PC-9 (cell line): Measurements from ENCODE around the gene TOMM70. TPM values are rescaled to one million over a fixed set of nuclear protein-coding genes. Genes with fewer than 3 reads are reported as not detected.
A peak's percentile ranks its signal among the peaks of the same experiment; 100 is the strongest.

Source experiments
- BruUV-seq: library from RNA; stranded (reverse); fragments of 400-500 nt; replicated peaks from 2 replicates; lab custom pipeline; 2021; lab: Mats Ljungman, UMichigan
- CTCF ChIA-PET: fragments of 300-600 bp; sonication (Branson Sonifier 250); formaldehyde crosslinking; loops from one replicate; lab custom pipeline; 2022; ENCODE audit warnings: antibody characterized with exemption; lab: Charles Lee
- POLR2A ChIA-PET: fragments of 300-600 bp; sonication (Branson Sonifier 250); formaldehyde crosslinking; loops from one replicate; lab custom pipeline; 2022; ENCODE audit warnings: antibody characterized with exemption; ENCODE audit not compliant: unreplicated experiment; lab: Charles Lee
- DNase-seq, 2 experiments: peaks; one replicate each; pipeline versions ENCODE4 v3.0.0 to v3.0.0-alpha.2; 2015 to 2022; ENCODE audit warnings: mixed read lengths in 1 of 2
- H2AFZ ChIP-seq: fragments of 200-600 bp; sonication (generic); 2 replicates; pipeline ENCODE4 v1.8.1; 2017; ENCODE audit warnings: antibody characterized with exemption
- H3F3A ChIP-seq: fragments of 200-600 bp; sonication (generic); 2 replicates; pipeline ENCODE4 v1.8.1; 2017; ENCODE audit warnings: antibody characterized with exemption, mild to moderate bottlenecking, low read depth; ENCODE audit not compliant: insufficient read depth
- H3K27ac ChIP-seq: fragments of 200-600 bp; sonication (generic); 2 replicates; pipeline ENCODE4 v1.6.1; 2016; ENCODE audit warnings: mixed run types
- H3K27me3 ChIP-seq: fragments of 200-600 bp; sonication (generic); 2 replicates; pipeline ENCODE4 v1.6.1; 2016; ENCODE audit warnings: low read depth, mixed run types; ENCODE audit not compliant: insufficient read depth
- H3K36me3 ChIP-seq: fragments of 200-600 bp; sonication (generic); 2 replicates; pipeline ENCODE4 v1.6.1; 2016; ENCODE audit warnings: low read depth, mixed run types
- H3K4me1 ChIP-seq: fragments of 200-600 bp; sonication (generic); replicated peaks from 2 replicates; pipeline ENCODE4 v1.6.1; 2016; ENCODE audit warnings: mixed run types; ENCODE audit not compliant: insufficient read depth
- H3K4me2 ChIP-seq: fragments of 200-600 bp; sonication (generic); 2 replicates; pipeline ENCODE4 v1.6.1; 2017; ENCODE audit warnings: mixed run types
- H3K4me3 ChIP-seq: fragments of 200-600 bp; sonication (generic); 2 replicates; pipeline ENCODE4 v1.6.1; 2016; ENCODE audit warnings: mixed run types
- H3K79me2 ChIP-seq: fragments of 200-600 bp; sonication (generic); 2 replicates; pipeline ENCODE4 v1.6.1; 2017; ENCODE audit warnings: low read depth, mixed run types
- H3K9me2 ChIP-seq: fragments of 200-600 bp; sonication (generic); 2 replicates; pipeline ENCODE4 v1.8.1; 2017; ENCODE audit warnings: mild to moderate bottlenecking; ENCODE audit not compliant: insufficient read depth
- H3K9me3 ChIP-seq: fragments of 200-600 bp; sonication (generic); 2 replicates; pipeline ENCODE4 v1.8.1; 2016; ENCODE audit warnings: low read depth; ENCODE audit not compliant: insufficient read depth
- H4K20me1 ChIP-seq: fragments of 200-600 bp; sonication (generic); 2 replicates; pipeline ENCODE4 v1.8.1; 2017; ENCODE audit not compliant: insufficient read depth
- EZH2 ChIP-seq: fragments of 200-600 bp; sonication (generic); IDR thresholded peaks from 2 replicates; pipeline ENCODE4 v1.8.0; 2017; ENCODE audit warnings: antibody characterized with exemption, low read depth
- intact Hi-C: fragments of 100-400 bp; cut with micrococcal nuclease; formaldehyde crosslinking; loops from one replicate; pipeline ENCODE4 v1.10.0; 2022; ENCODE audit not compliant: unreplicated experiment
- total RNA-seq: library from RNA; stranded (reverse); gene quantifications from 2 replicates; pipeline ENCODE4 v1.2.3, GENCODE V29; 2021
- TF ChIP-seq, protein P1 (sequence below): fragments of 200-600 bp; sonication (generic); conservative IDR thresholded peaks from 2 replicates; pipeline ENCODE4 v1.6.1; 2017; ENCODE audit warnings: mixed run types, antibody characterized with exemption, mild to moderate bottlenecking, moderate library complexity

TOMM70 gene
- total RNA-seq, 1 experiment from 2014 or later = 65.2 TPM

DNA sequence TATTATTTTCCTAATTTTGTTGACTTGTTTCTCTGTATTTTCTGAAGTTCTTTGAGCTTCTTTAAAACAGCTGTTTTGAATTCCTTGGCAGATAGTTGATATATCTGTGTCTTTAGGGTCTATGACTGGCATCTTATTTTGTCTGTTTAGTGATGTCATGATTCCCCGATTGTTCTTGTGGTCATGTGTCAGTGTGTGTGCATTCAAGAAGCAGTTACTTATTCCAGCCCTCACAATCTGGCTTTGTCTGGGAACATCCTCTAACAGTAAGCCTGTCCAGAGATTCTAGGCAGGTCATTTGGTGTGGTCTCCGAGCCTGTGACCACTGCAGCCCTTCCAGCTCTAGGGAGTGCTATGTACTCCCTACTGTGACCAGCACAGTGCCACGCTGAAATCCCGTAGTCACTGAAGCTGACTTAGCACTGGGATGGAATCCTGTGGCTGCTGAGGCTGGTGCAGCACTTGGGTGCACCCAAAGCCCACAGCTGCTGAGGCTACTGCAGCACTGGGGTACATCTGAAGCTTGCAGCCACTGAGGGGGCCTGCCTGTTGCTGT, 7.2 kb upstream of the TOMM70 start:
- peaks cover 23% of the 10 kb centered on the region for H3K79me2 ChIP-seq
- no peak overlapping the region for H2AFZ ChIP-seq
- H3K9me3 ChIP-seq = peaks cover 14% of the 10 kb centered on the region
- no TSS peak for BruUV-seq
- no peaks in the 10 kb centered on the region for H3K9me2 ChIP-seq
- intact Hi-C loops = no loop called here
- peaks cover 15% of the 10 kb centered on the region for H3K4me1 ChIP-seq
- POLR2A ChIA-PET = no interaction called here
- H3K4me2 ChIP-seq = no peak overlapping the region
- CTCF ChIA-PET = no interaction called here
- no peak for DNase-seq
- peaks cover 19% of the 10 kb centered on the region; the same call in 1 of the 2 replicates for H3K36me3 ChIP-seq
- H3K27me3 ChIP-seq = no peaks in the 10 kb centered on the region
- H4K20me1 ChIP-seq = no peaks in the 10 kb centered on the region
- no peak overlapping the region for H3K4me3 ChIP-seq
- no peaks in the 10 kb centered on the region; the same call in 1 of the 2 replicates for H3F3A ChIP-seq
- H3K27ac ChIP-seq = no peak overlapping the region
- TF ChIP-seq, protein P1, sequence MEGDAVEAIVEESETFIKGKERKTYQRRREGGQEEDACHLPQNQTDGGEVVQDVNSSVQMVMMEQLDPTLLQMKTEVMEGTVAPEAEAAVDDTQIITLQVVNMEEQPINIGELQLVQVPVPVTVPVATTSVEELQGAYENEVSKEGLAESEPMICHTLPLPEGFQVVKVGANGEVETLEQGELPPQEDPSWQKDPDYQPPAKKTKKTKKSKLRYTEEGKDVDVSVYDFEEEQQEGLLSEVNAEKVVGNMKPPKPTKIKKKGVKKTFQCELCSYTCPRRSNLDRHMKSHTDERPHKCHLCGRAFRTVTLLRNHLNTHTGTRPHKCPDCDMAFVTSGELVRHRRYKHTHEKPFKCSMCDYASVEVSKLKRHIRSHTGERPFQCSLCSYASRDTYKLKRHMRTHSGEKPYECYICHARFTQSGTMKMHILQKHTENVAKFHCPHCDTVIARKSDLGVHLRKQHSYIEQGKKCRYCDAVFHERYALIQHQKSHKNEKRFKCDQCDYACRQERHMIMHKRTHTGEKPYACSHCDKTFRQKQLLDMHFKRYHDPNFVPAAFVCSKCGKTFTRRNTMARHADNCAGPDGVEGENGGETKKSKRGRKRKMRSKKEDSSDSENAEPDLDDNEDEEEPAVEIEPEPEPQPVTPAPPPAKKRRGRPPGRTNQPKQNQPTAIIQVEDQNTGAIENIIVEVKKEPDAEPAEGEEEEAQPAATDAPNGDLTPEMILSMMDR = no peak
- TF ChIP-seq EZH2 = no peak

DNA sequence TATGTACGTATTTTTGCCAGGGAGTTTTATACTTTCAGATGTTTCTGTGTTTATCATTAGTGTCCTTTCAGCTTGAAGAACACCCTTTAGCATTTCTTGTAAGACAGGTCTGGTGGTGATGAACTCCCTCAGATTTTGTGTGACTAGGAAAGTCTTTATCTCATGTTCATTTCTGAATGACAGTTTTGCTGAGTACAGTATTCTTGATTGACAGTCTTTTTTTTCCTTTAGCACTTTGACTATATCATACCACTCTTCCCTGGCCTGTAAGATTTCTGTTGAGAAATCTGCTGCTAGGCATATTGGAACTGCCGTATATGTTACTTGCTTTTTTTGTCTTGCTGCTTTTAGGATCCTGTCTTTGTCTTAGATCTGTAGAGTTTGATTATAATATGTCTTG, 6.3 kb upstream of the TOMM70 start:
- no peak for DNase-seq
- Histone ChIP-seq H3K4me2 (no peak overlapping the region), H2AFZ (no peak overlapping the region), H3K4me1 (peaks cover 20% of the 10 kb centered on the region), H3K9me2 (no peaks in the 10 kb centered on the region), H3K27me3 (no peaks in the 10 kb centered on the region), H3K36me3 (peaks cover 19% of the 10 kb centered on the region; the same call in 1 of the 2 replicates), H3F3A (peaks cover under 1% of the 10 kb centered on the region; the same call in 1 of the 2 replicates), H3K27ac (no peak overlapping the region), H3K9me3 (peaks cover 14% of the 10 kb centered on the region), H4K20me1 (no peaks in the 10 kb centered on the region), H3K79me2 (peaks cover 32% of the 10 kb centered on the region), H3K4me3 (no peak overlapping the region)
- TF ChIP-seq, protein P1 = no peak
- no peak for TF ChIP-seq EZH2
- POLR2A ChIA-PET = no interaction called here
- intact Hi-C loops = no loop called here
- CTCF ChIA-PET = no interaction called here
- BruUV-seq = no TSS peak

DNA sequence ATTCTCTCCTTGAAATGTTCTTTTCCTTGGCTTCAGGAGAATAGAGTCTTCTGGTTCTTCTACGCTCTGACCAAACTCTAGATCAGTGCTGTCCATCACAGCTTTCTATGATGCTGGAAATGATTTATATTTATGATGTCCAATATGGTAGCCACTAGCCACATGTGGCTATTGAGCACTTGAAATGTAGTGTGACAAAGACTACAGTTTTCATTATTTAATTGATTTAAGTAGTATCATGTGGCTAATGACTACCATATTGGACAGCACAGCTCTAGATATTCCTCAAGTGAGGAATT, 3.3 kb upstream of the TOMM70 start:
- H3K36me3 ChIP-seq = peaks cover 19% of the 10 kb centered on the region; the same call in 1 of the 2 replicates
- H3F3A ChIP-seq = peaks cover 8% of the 10 kb centered on the region; the same call in 1 of the 2 replicates
- no peaks in the 10 kb centered on the region for H3K27me3 ChIP-seq
- POLR2A ChIA-PET = interaction anchor here (0.9 kb wide), 1 partner anchor 21 kb away, joined by 4 read pairs; no protein-coding TSS in a partner anchor
- peak overlapping the region; percentile 93 for H3K4me2 ChIP-seq
- DNase-seq = no peak
- H3K27ac ChIP-seq = no peak overlapping the region
- intact Hi-C loops = loop anchor here (5.0 kb wide), 1 partner anchor 587 kb away; the partner anchor contains the start of gene CMSS1
- peaks cover 56% of the 10 kb centered on the region for H3K79me2 ChIP-seq
- peaks cover 26% of the 10 kb centered on the region for H3K4me1 ChIP-seq
- H4K20me1 ChIP-seq = peaks cover 12% of the 10 kb centered on the region
- CTCF ChIA-PET = interaction anchor here (0.6 to 0.9 kb wide), 2 partner anchors 58 to 187 kb away, joined by 3 to 4 read pairs; no protein-coding TSS in a partner anchor
- TF ChIP-seq EZH2 = no peak
- TF ChIP-seq, protein P1 = no peak
- no peak overlapping the region for H2AFZ ChIP-seq
- H3K9me2 ChIP-seq = no peaks in the 10 kb centered on the region
- peak overlapping the region; percentile 83; the same call in 1 of the 2 replicates for H3K4me3 ChIP-seq
- peaks cover 14% of the 10 kb centered on the region for H3K9me3 ChIP-seq
- no TSS peak for BruUV-seq
